WTC11 (cell line): ENCODE data around the gene DNAH1. TPM values are rescaled to one million over a fixed set of nuclear protein-coding genes. Genes with fewer than 3 reads are reported as not detected.
A peak's percentile ranks its signal among the peaks of the same experiment; 100 is the strongest.

Experiments used
- ATAC-seq: fragments of 200-7000 bp; cut with Tn5 transposase; 2 replicates; pipeline ENCODE4 v1.10.0; 2021; ENCODE audit warnings: mild to moderate bottlenecking, moderate library complexity
- CTCF ChIA-PET: fragments of 300-600 bp; sonication (Branson Sonifier 250); formaldehyde crosslinking; loops from one replicate; lab custom pipeline; 2021; ENCODE audit warnings: antibody characterized with exemption; lab: Charles Lee
- POLR2A ChIA-PET: fragments of 350-600 bp; sonication (Branson Sonifier 250); formaldehyde crosslinking; loops from one replicate; lab custom pipeline; 2021; ENCODE audit warnings: antibody characterized with exemption; lab: Charles Lee
- DNase-seq: peaks from one replicate; pipeline ENCODE4 v3.0.0; 2021; ENCODE audit warnings: low spot score
- H3K27ac Mint-ChIP-seq: 2 replicates; pipeline ENCODE4 v1.8.0; 2021; ENCODE audit warnings: mixed read lengths
- H3K27me3 Mint-ChIP-seq: 2 replicates; pipeline ENCODE4 v1.8.0; 2021; ENCODE audit warnings: low read depth, mild to moderate bottlenecking, moderate library complexity, mixed read lengths
- H3K36me3 Mint-ChIP-seq: 2 replicates; pipeline ENCODE4 v1.8.0; 2021; ENCODE audit warnings: mixed read lengths
- H3K4me1 Mint-ChIP-seq: 2 replicates; pipeline ENCODE4 v1.8.0; 2022; ENCODE audit warnings: mixed read lengths
- H3K4me3 Mint-ChIP-seq: 2 replicates; pipeline ENCODE4 v1.8.0; 2021; ENCODE audit warnings: mild to moderate bottlenecking, moderate library complexity, mixed read lengths
- H3K9me3 Mint-ChIP-seq: 2 replicates; pipeline ENCODE4 v1.8.0; 2021; ENCODE audit warnings: mixed read lengths
- AR ChIP-seq: fragments of 250-450 bp; sonication (Bioruptor Pico); IDR thresholded peaks from 2 replicates; pipeline ENCODE4 v1.9.0; 2021; ENCODE audit warnings: mild to moderate bottlenecking
- ATF2 ChIP-seq: sonication (generic); formaldehyde crosslinking; IDR thresholded peaks from 2 replicates; pipeline ENCODE4 v1.8.1; 2022; ENCODE audit warnings: low read depth, missing genetic modification reagents, borderline replicate concordance
- ATF3 ChIP-seq: sonication (generic); formaldehyde crosslinking; conservative IDR thresholded peaks from 2 replicates; pipeline ENCODE4 v1.8.1; 2022; ENCODE audit warnings: mild to moderate bottlenecking, missing genetic modification reagents
- E2F5 ChIP-seq: sonication (generic); formaldehyde crosslinking; IDR thresholded peaks from 2 replicates; pipeline ENCODE4 v1.8.1; 2022; ENCODE audit warnings: mild to moderate bottlenecking, moderate library complexity, missing genetic modification reagents
- GRHL2 ChIP-seq: fragments of 250-450 bp; sonication (Bioruptor Pico); IDR thresholded peaks from 2 replicates; pipeline ENCODE4 v1.8.0; 2022; ENCODE audit warnings: mild to moderate bottlenecking, moderate library complexity; ENCODE audit not compliant: insufficient replicate concordance, severe bottlenecking
- GTF2I ChIP-seq: fragments of 250-450 bp; sonication (Bioruptor Pico); conservative IDR thresholded peaks from 2 replicates; pipeline ENCODE4 v1.4.0; 2021; ENCODE audit warnings: mild to moderate bottlenecking
- HMGA2 ChIP-seq: fragments of 250-450 bp; sonication (Bioruptor Pico); IDR thresholded peaks from 2 replicates; pipeline ENCODE4 v1.4.0; 2021; ENCODE audit warnings: mild to moderate bottlenecking, moderate library complexity
- IRF2 ChIP-seq: sonication (generic); formaldehyde crosslinking; IDR thresholded peaks from 2 replicates; pipeline ENCODE4 v1.8.0; 2022; ENCODE audit warnings: low read depth, missing genetic modification reagents, borderline replicate concordance
- JUN ChIP-seq: sonication (generic); formaldehyde crosslinking; IDR thresholded peaks from 2 replicates; pipeline ENCODE4 v1.8.0; 2023; ENCODE audit warnings: mild to moderate bottlenecking, missing genetic modification reagents
- KAT7 ChIP-seq: sonication (generic); formaldehyde crosslinking; IDR thresholded peaks from 2 replicates; pipeline ENCODE4 v1.8.1; 2023; ENCODE audit warnings: missing genetic modification reagents, mild to moderate bottlenecking, borderline replicate concordance
- MAX ChIP-seq: sonication (generic); formaldehyde crosslinking; IDR thresholded peaks from 2 replicates; pipeline ENCODE4 v1.8.0; 2022; ENCODE audit warnings: mild to moderate bottlenecking, missing genetic modification reagents
- NFATC4 ChIP-seq: fragments of 250-450 bp; sonication (Bioruptor Pico); IDR thresholded peaks from 2 replicates; pipeline ENCODE4 v1.9.0; 2021; ENCODE audit warnings: mild to moderate bottlenecking
- NFE2L1 ChIP-seq: sonication (generic); formaldehyde crosslinking; IDR thresholded peaks from 2 replicates; pipeline ENCODE4 v1.8.1; 2023; ENCODE audit warnings: missing genetic modification reagents
- PRRX2 ChIP-seq: fragments of 250-450 bp; sonication (Bioruptor Pico); IDR thresholded peaks from 2 replicates; pipeline ENCODE4 v1.8.0; 2021; ENCODE audit warnings: mild to moderate bottlenecking
- RORB ChIP-seq: fragments of 250-450 bp; sonication (Bioruptor Pico); IDR thresholded peaks from 2 replicates; pipeline ENCODE4 v1.9.0; 2021; ENCODE audit warnings: mild to moderate bottlenecking
- TCF7 ChIP-seq: sonication (generic); formaldehyde crosslinking; IDR thresholded peaks from 2 replicates; pipeline ENCODE4 v1.8.0; 2022; ENCODE audit warnings: mild to moderate bottlenecking, low read depth, missing genetic modification reagents, moderate library complexity
- TEAD4 ChIP-seq: sonication (generic); formaldehyde crosslinking; IDR thresholded peaks from 2 replicates; pipeline ENCODE4 v1.8.0; 2022; ENCODE audit warnings: mild to moderate bottlenecking, missing genetic modification reagents
- ZNF263 ChIP-seq: sonication (generic); formaldehyde crosslinking; IDR thresholded peaks from 2 replicates; pipeline ENCODE4 v1.8.1; 2022; ENCODE audit warnings: low read depth, mild to moderate bottlenecking, moderate library complexity, missing genetic modification reagents
- ZNF671 ChIP-seq: fragments of 250-450 bp; sonication (Bioruptor Pico); IDR thresholded peaks from 2 replicates; pipeline ENCODE4 v1.8.0; 2021; ENCODE audit warnings: mild to moderate bottlenecking
- ZSCAN18 ChIP-seq: fragments of 250-450 bp; sonication (Bioruptor Pico); IDR thresholded peaks from 2 replicates; pipeline ENCODE4 v2.1.2; 2022; ENCODE audit warnings: mild to moderate bottlenecking, moderate library complexity
- total RNA-seq: library from RNA; stranded (reverse); gene quantifications from 3 replicates; pipeline ENCODE4 v1.2.3, GENCODE V29; 2021

DNAH1 gene
- total RNA-seq, 1 experiment from 2014 or later = 1.5 TPM

GRCh38 chr3:52433328-52433995 is 117.3 kb downstream of the DNAH1 start:
- no peaks in the 10 kb centered on the region for H3K36me3 Mint-ChIP-seq
- TF ChIP-seq ATF2 (no peak), GTF2I (no peak)
- TF ChIP-seq, all 79 proteins: peak for 0
- no peaks in the 10 kb centered on the region for H3K27me3 Mint-ChIP-seq
- no peak overlapping the region for H3K4me3 Mint-ChIP-seq
- DNase-seq = no peak
- POLR2A ChIA-PET = interaction anchor here (0.5 kb wide), 1 partner anchor 461 kb away, joined by 4 read pairs; no protein-coding TSS in a partner anchor
- CTCF ChIA-PET = interaction anchor here (0.6 to 4.9 kb wide), 3 partner anchors 12 to 48 kb away, joined by 3 to 43 read pairs (median 6); partner anchors contain the start of gene SEMA3G
- no peak for ATAC-seq
- no peaks in the 10 kb centered on the region for H3K9me3 Mint-ChIP-seq
- H3K27ac Mint-ChIP-seq = no peak overlapping the region; the same call in 1 of the 2 replicates
- peaks cover 8% of the 10 kb centered on the region; the same call in 1 of the 2 replicates for H3K4me1 Mint-ChIP-seq

GRCh38 chr3:52433996-52434479 is 117.9 kb downstream of the DNAH1 start:
- Mint-ChIP-seq H3K9me3 (no peaks in the 10 kb centered on the region), H3K36me3 (no peaks in the 10 kb centered on the region), H3K4me1 (peaks cover 8% of the 10 kb centered on the region; the same call in 1 of the 2 replicates), H3K27ac (peak overlapping the region; percentile 29), H3K27me3 (no peaks in the 10 kb centered on the region), H3K4me3 (no peak overlapping the region)
- ATAC-seq (no peak), DNase-seq (no peak)
- TF ChIP-seq JUN (CRISPR knock-in tag) = no peak
- TF ChIP-seq RORB (CRISPR knock-in tag) = no peak
- TF ChIP-seq HMGA2 (CRISPR knock-in tag) = no peak
- no peak for TF ChIP-seq KAT7
- ChIA-PET POLR2A (interaction anchor here (0.5 kb wide), 1 partner anchor 461 kb away, joined by 4 read pairs; no protein-coding TSS in a partner anchor), CTCF (interaction anchor here (0.6 to 4.9 kb wide), 3 partner anchors 12 to 214 kb away, joined by 3 to 43 read pairs (median 7); partner anchors contain the start of gene SEMA3G)

- Mint-ChIP-seq H3K36me3 (no peaks in the 10 kb centered on the region), H3K27me3 (no peaks in the 10 kb centered on the region), H3K27ac (peak overlapping the region; percentile 29), H3K4me3 (no peak overlapping the region), H3K9me3 (no peaks in the 10 kb centered on the region), H3K4me1 (peaks cover 8% of the 10 kb centered on the region; the same call in 1 of the 2 replicates)
- CTCF ChIA-PET = interaction anchor here (0.6 to 4.9 kb wide), 5 partner anchors 11 to 214 kb away, joined by 3 to 43 read pairs (median 5); partner anchors contain the start of gene SEMA3G
- ATAC-seq = no peak
- POLR2A ChIA-PET = no interaction called here
- DNase-seq = no peak
- no peak for TF ChIP-seq AR (CRISPR knock-in tag)
- TF ChIP-seq ATF3 (CRISPR knock-in tag) = no peak
- no peak for TF ChIP-seq PRRX2 (CRISPR knock-in tag)
- no peak for TF ChIP-seq GRHL2
- no peak for TF ChIP-seq ZNF263 (CRISPR knock-in tag)
- TF ChIP-seq TEAD4 (CRISPR knock-in tag) = no peak
- no peak for TF ChIP-seq ZSCAN18 (CRISPR knock-in tag)
- TF ChIP-seq E2F5 = no peak
- no peak for TF ChIP-seq ZNF671 (CRISPR knock-in tag)
- TF ChIP-seq HMGA2 (CRISPR knock-in tag) = no peak
- no peak for TF ChIP-seq NFATC4 (CRISPR knock-in tag)
- TF ChIP-seq ATF2 = no peak
- TF ChIP-seq MAX (CRISPR knock-in tag) = no peak
- TF ChIP-seq IRF2 (CRISPR knock-in tag) = no peak
- TF ChIP-seq NFE2L1 (CRISPR knock-in tag) = no peak
- no peak for TF ChIP-seq KAT7
- no peak for TF ChIP-seq TCF7 (CRISPR knock-in tag)
These were observed 118.5 kb downstream of the DNAH1 start for GRCh38 chr3:52434491-52435115.
